ENCODE data around the gene CORT.
"Not testable (repeated sequence)": the region's sequence is repeated elsewhere in the genome, so short reads cannot be mapped to it uniquely, and the experiment has no call there.

Gene CORT

DNA sequence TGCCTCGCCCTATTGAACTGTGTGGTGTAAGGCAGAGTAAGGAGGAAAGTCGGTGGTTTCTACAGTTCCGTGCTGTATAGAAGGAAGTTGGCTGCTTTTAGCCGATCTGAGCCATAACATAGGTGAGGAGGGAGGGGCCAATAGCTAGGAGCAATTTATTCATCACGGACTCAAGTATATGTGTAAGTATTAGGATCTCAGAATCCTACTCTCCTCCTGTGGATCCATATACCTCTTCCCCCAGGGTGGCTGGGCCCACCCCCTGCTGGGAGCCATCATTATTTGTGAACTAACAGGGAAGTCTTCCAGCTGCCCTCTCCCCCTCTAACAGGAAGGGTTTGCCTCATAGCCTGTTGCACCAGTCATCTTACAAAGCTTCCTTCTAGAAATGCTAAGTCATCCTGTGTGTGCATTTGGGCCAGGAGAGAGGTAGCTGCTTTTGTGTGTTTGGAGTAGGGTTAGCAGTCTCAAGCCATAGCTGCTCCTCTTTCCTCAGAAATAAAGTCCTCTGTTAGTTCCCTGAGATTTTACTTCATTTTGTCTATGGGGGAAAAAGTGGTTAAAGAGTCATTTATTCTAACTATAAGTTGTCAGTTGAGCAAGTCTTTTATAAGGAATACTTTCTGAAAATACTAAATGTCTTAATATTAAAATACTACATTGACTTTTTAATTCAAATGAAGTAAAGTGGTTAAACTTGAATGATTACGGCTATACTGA is 34.5 kb upstream of the CORT start:
- H2AFZ ChIP-seq (ENCODE audit: low read depth): no peak overlapping the region
- no peaks in the 10 kb centered on the region for H3K79me2 ChIP-seq (ENCODE audit: insufficient read depth, low read depth)
- no peaks in the 10 kb centered on the region for H3K27me3 ChIP-seq (ENCODE audit: insufficient read depth, low read depth)
- H3K4me2 ChIP-seq: no peak overlapping the region
- no peak overlapping the region for H3K4me3 ChIP-seq (IDR thresholded peaks at IDR 0.05; ENCODE audit: insufficient read depth, low read depth, low read length)
- no peaks in the 10 kb centered on the region for H4K20me1 ChIP-seq (ENCODE audit: insufficient read depth)
- TF ChIP-seq, protein P1, sequence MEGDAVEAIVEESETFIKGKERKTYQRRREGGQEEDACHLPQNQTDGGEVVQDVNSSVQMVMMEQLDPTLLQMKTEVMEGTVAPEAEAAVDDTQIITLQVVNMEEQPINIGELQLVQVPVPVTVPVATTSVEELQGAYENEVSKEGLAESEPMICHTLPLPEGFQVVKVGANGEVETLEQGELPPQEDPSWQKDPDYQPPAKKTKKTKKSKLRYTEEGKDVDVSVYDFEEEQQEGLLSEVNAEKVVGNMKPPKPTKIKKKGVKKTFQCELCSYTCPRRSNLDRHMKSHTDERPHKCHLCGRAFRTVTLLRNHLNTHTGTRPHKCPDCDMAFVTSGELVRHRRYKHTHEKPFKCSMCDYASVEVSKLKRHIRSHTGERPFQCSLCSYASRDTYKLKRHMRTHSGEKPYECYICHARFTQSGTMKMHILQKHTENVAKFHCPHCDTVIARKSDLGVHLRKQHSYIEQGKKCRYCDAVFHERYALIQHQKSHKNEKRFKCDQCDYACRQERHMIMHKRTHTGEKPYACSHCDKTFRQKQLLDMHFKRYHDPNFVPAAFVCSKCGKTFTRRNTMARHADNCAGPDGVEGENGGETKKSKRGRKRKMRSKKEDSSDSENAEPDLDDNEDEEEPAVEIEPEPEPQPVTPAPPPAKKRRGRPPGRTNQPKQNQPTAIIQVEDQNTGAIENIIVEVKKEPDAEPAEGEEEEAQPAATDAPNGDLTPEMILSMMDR (conservative IDR thresholded peaks at IDR 0.05; ENCODE audit: low read depth, low read length): no peak
- H3K36me3 ChIP-seq (ENCODE audit: insufficient read depth): peaks cover 47% of the 10 kb centered on the region; the same call in 1 of the 2 replicates
- H3K9ac ChIP-seq: no peak overlapping the region
- H3K4me1 ChIP-seq (ENCODE audit: low read depth, poor library complexity, severe bottlenecking): peaks cover 11% of the 10 kb centered on the region
- H3K27ac ChIP-seq: peak overlapping the region; percentile 3; the same call in 1 of the 2 replicates

- H3K4me2 ChIP-seq; H3K9ac ChIP-seq; H3K4me3 ChIP-seq (IDR thresholded peaks at IDR 0.05; ENCODE audit: insufficient read depth, low read depth, low read length); H4K20me1 ChIP-seq (ENCODE audit: insufficient read depth); H3K79me2 ChIP-seq (ENCODE audit: insufficient read depth, low read depth); H2AFZ ChIP-seq (ENCODE audit: low read depth); H3K27me3 ChIP-seq (ENCODE audit: insufficient read depth, low read depth): not testable (repeated sequence)
- Histone ChIP-seq H3K27ac (peak overlapping the region; percentile 3; the same call in 1 of the 2 replicates), H3K36me3 (ENCODE audit: insufficient read depth) (peaks cover 47% of the 10 kb centered on the region; the same call in 1 of the 2 replicates), H3K4me1 (ENCODE audit: low read depth, poor library complexity, severe bottlenecking) (peaks cover 11% of the 10 kb centered on the region)
Measured at GRCh38 chr1:10415967-10416366, 33.9 kb upstream of the CORT start.

GRCh38 chr1:10418741-10419140 is 31.1 kb upstream of the CORT start:
- not testable (repeated sequence) for H3K9ac ChIP-seq; H3K4me3 ChIP-seq (IDR thresholded peaks at IDR 0.05; ENCODE audit: insufficient read depth, low read depth, low read length); H3K79me2 ChIP-seq (ENCODE audit: insufficient read depth, low read depth); H3K27me3 ChIP-seq (ENCODE audit: insufficient read depth, low read depth); H3K4me2 ChIP-seq; H3K27ac ChIP-seq; H4K20me1 ChIP-seq (ENCODE audit: insufficient read depth); H2AFZ ChIP-seq (ENCODE audit: low read depth)
- H3K4me1 ChIP-seq (ENCODE audit: low read depth, poor library complexity, severe bottlenecking): peaks cover 11% of the 10 kb centered on the region
- H3K36me3 ChIP-seq (ENCODE audit: insufficient read depth): peaks cover 41% of the 10 kb centered on the region; the same call in 1 of the 2 replicates

DNA sequence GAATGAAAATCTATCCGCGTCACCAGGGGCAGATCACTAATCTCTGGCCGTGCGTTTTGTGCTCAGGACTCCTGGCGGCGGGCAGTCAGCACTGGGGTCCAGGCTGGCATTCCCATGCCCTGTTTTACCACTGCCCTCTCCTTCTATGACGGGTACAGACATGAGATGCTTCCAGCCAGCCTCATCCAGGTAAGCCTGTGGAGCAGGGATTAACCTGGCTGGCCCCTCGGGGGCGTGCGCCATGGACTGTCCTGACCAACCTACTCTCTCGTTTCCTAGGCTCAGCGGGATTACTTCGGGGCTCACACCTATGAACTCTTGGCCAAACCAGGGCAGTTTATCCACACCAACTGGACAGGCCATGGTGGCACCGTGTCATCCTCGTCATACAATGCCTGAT is 30.5 kb upstream of the CORT start:
- Histone ChIP-seq H3K9ac (no peak overlapping the region), H3K4me3 (IDR thresholded peaks at IDR 0.05; ENCODE audit: insufficient read depth, low read depth, low read length) (no peak overlapping the region), H3K27ac (no peak overlapping the region), H2AFZ (ENCODE audit: low read depth) (no peak overlapping the region), H3K27me3 (ENCODE audit: insufficient read depth, low read depth) (no peaks in the 10 kb centered on the region), H4K20me1 (ENCODE audit: insufficient read depth) (no peaks in the 10 kb centered on the region), H3K4me1 (ENCODE audit: low read depth, poor library complexity, severe bottlenecking) (peaks cover 11% of the 10 kb centered on the region), H3K4me2 (no peak overlapping the region), H3K36me3 (ENCODE audit: insufficient read depth) (peaks cover 35% of the 10 kb centered on the region; the same call in 1 of the 2 replicates), H3K79me2 (ENCODE audit: insufficient read depth, low read depth) (no peaks in the 10 kb centered on the region)
- TF ChIP-seq, protein P1 (conservative IDR thresholded peaks at IDR 0.05; ENCODE audit: low read depth, low read length): no peak

DNA sequence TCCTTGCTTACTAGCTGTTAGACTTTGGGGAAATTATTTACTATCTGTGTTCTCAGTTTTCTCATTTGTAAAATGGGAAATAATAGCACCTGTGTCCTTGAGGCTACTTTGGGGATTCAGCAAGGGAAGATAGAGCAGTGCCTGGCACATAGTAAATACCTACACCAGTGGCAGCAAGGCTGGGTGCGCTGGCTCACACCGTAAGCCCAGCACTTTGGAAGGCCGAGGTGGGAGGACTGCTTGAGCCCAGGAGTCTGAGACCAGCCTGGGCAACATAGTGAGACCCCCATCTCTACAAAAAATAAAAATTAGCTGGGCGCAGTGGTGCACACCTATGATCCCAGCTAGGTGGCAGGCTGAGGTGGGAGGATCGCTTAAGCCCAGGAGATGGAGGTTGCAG is 28.2 kb upstream of the CORT start:
- no peak overlapping the region for H2AFZ ChIP-seq (ENCODE audit: low read depth)
- no peaks in the 10 kb centered on the region for H4K20me1 ChIP-seq (ENCODE audit: insufficient read depth)
- H3K27ac ChIP-seq: no peak overlapping the region
- TF ChIP-seq, protein P1 (conservative IDR thresholded peaks at IDR 0.05; ENCODE audit: low read depth, low read length): no peak
- H3K27me3 ChIP-seq (ENCODE audit: insufficient read depth, low read depth): no peaks in the 10 kb centered on the region
- H3K4me1 ChIP-seq (ENCODE audit: low read depth, poor library complexity, severe bottlenecking): no peaks in the 10 kb centered on the region
- no peak overlapping the region for H3K4me3 ChIP-seq (IDR thresholded peaks at IDR 0.05; ENCODE audit: insufficient read depth, low read depth, low read length)
- peaks cover 23% of the 10 kb centered on the region; the same call in 1 of the 2 replicates for H3K36me3 ChIP-seq (ENCODE audit: insufficient read depth)
- no peak overlapping the region for H3K9ac ChIP-seq
- no peaks in the 10 kb centered on the region for H3K79me2 ChIP-seq (ENCODE audit: insufficient read depth, low read depth)
- H3K4me2 ChIP-seq: no peak overlapping the region
